HEK293T (cell line): ENCODE measurements around the gene INTS14.

ENCODE experiments used
- ARNT ChIP-seq: fragments of 450-650 bp; IDR thresholded peaks from 2 replicates; pipeline ENCODE4 v1.6.1; 2017; ENCODE audit warnings: mild to moderate bottlenecking
- BHLHE40 ChIP-seq: fragments of 450-650 bp; IDR thresholded peaks from 2 replicates; pipeline ENCODE4 v1.6.1; 2016; ENCODE audit warnings: mild to moderate bottlenecking, moderate library complexity, borderline replicate concordance
- ELF4 ChIP-seq: fragments of 450-650 bp; IDR thresholded peaks from 2 replicates; pipeline ENCODE4 v1.6.1; 2017; ENCODE audit warnings: antibody characterized with exemption
- FOXA1 ChIP-seq: fragments of 450-650 bp; IDR thresholded peaks from 2 replicates; pipeline ENCODE4 v1.6.1; 2016; ENCODE audit warnings: mild to moderate bottlenecking
- FOXK2 ChIP-seq: fragments of 450-650 bp; IDR thresholded peaks from 2 replicates; pipeline ENCODE4 v1.6.1; 2016; ENCODE audit warnings: mild to moderate bottlenecking
- FOXM1 ChIP-seq: fragments of 450-650 bp; IDR thresholded peaks from 2 replicates; pipeline ENCODE4 v1.6.1; 2017; ENCODE audit warnings: mild to moderate bottlenecking, borderline replicate concordance
- HDGF ChIP-seq: fragments of 450-650 bp; IDR thresholded peaks from 2 replicates; pipeline ENCODE4 v1.6.1; 2017; ENCODE audit warnings: antibody characterized with exemption, borderline replicate concordance
- LEF1 ChIP-seq: fragments of 450-650 bp; IDR thresholded peaks from 2 replicates; pipeline ENCODE4 v1.6.1; 2017; ENCODE audit warnings: mild to moderate bottlenecking, borderline replicate concordance
- NFRKB ChIP-seq: fragments of 450-650 bp; IDR thresholded peaks from 2 replicates; pipeline ENCODE4 v1.6.1; 2016; ENCODE audit warnings: mild to moderate bottlenecking, moderate library complexity
- PKNOX1 ChIP-seq: fragments of 450-650 bp; IDR thresholded peaks from 2 replicates; pipeline ENCODE4 v1.6.1; 2016
- SP1 ChIP-seq: fragments of 450-650 bp; IDR thresholded peaks from 2 replicates; pipeline ENCODE4 v1.6.1; 2017
- TARDBP ChIP-seq: fragments of 450-650 bp; IDR thresholded peaks from 2 replicates; pipeline ENCODE4 v1.6.1; 2016
- ZNF384 ChIP-seq: fragments of 450-650 bp; IDR thresholded peaks from 2 replicates; pipeline ENCODE4 v1.6.1; 2016

- TF ChIP-seq HDGF (no peak), SP1 (no peak), PKNOX1 (no peak), BHLHE40 (no peak), ELF4 (no peak), FOXM1 (no peak), NFRKB (no peak), ZNF384 (no peak), ARNT (no peak), LEF1 (no peak), TARDBP (no peak), FOXK2 (no peak), FOXA1 (no peak)
Measured at GRCh38 chr15:65561934-65562333, 49.0 kb downstream of the INTS14 start.
